GM18520 (cell line): ENCODE measurements around the gene ADGRG6.

Experiments used
- ATAC-seq: cut with Tn5 transposase; IDR thresholded peaks from one replicate; pipeline ENCODE4 v1.9.1; 2021; ENCODE audit not compliant: unreplicated experiment

Gene ADGRG6

GRCh38 chr6:142374091-142374770, 72.4 kb downstream of the ADGRG6 start:
- no peak for ATAC-seq

DNA sequence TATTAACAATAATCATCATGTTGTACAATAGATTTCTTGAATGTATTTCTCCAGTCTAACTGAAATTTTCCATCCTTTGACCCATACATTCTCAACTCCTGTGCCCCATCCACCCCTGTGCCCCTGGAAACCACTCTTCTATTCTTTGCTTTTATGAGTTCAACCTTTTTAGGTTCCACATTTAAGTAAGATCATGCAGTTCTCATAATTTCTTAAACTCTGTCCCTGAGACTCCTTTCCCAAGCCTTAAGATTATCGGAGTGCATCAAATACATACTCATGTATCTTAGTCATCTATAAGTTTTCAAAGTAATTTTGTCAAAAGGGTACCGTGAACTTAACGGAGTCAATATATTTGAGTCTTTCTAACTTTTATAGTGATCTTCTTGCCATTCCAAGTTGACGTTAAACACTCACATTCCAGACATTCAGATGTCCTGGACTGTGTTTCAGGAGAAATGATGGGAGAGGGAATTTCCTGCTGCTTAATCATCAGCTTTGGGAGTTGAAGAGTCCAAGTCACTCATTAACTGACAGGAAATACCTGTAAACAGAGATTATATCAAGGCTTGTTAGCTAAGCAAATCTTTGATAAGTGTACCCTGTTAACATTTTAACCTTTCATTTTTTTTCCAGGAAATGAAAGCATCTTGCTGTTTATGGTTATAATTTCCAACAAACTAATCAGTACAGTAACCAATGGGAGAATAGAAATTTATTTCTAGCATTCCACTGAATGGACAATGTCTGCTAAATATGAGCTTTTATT, 73.3 kb downstream of the ADGRG6 start:
- no peak for ATAC-seq

GRCh38 chr6:142376115-142376514, 74.3 kb downstream of the ADGRG6 start:
- no peak for ATAC-seq

DNA sequence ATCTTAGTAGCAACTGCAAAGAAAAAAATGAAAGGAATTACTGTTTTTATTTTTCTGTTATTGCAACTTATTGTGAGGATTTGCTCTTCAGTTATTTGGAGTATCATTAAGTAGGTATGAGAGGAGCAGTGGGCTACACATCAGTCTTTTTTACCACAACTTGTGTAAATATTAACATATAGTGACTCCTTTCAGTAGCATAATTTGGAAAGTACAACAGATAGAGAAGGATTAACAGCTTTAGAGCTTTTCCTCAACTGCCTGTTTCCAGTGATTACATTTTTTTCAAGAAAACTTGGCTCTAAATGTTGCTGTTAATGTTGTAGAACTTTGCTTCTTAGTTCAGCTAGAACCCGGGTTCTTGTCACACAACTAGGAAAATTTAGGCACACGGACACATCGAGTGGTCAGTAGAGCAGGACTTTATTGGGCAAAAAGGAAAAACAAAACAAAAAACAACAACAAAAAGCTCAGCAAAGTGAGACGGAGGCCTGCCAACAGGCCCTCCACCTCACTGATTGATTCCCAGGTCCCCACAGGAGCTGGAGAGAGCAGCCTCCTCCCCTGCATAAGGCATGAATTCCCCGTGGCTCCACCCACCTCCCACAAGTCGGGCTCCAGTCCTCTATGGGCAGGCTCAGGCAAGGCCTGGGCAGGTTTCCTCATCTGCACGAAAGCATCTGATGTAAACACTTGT, 75.1 kb downstream of the ADGRG6 start:
- ATAC-seq, result no peak

DNA sequence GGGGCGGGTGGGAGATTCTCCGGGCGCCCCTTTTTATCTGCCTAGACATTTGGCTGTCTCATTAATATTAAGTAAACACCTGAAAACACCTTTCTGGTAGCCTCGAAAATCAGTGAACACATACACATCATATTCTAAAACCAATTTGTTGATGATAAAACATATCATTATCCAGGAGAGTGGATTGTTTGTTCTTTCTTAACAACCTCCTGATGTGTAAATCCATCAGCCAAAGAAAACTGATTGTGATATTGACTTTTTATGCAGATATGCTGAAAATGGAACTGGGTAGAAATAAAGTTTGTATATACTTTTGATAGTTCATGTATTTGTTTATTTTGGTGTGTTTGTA, 75.7 kb downstream of the ADGRG6 start:
- no peak for ATAC-seq

- no peak for ATAC-seq
Observed at GRCh38 chr6:142378138-142378875, 76.5 kb downstream of the ADGRG6 start.

- ATAC-seq, result no peak
Observed at GRCh38 chr6:142380626-142381025, 78.8 kb downstream of the ADGRG6 start.

DNA sequence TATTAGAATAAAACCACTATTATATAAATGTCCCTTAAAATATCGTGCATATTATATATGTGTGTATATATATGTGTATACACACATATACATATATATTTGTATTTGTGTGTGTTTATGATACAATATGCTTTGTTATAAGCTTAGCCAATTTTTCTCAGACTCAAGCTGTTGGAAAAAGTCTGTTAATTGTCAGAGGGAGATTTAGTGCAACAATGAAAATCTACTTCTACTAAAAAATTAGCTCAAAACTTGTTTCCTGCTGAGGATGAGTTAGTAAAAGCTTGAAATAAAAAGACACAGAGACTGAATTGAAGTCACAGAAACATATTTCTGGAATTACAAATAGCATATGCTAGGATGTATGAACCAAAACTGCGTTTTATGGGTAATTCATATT, 79.4 kb downstream of the ADGRG6 start:
- no peak for ATAC-seq

- ATAC-seq, result no peak
Observed at GRCh38 chr6:142381845-142382378, 80.1 kb downstream of the ADGRG6 start.

- no peak for ATAC-seq
Observed at GRCh38 chr6:142384519-142385254, 82.9 kb downstream of the ADGRG6 start.

GRCh38 chr6:142385352-142385751, 83.5 kb downstream of the ADGRG6 start:
- no peak for ATAC-seq

DNA sequence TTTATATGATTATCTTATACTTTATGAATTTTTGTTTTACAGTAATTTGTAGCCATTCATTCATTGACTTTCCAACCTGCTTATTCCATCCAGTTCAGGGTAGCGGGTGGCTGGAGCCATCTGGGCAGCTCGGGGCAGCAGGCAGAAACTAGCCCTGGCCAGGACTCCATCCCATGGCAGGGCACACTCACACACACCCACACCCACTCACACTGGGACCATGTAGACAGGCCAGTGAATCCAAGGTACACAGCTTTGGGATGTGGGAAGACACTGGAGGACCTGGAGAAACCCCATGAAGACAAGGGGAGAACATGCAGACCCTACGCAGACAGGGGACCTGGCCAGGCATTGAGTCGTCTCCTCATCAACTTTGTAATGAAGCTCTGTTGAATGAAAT, 84.8 kb downstream of the ADGRG6 start:
- ATAC-seq, result no peak

GRCh38 chr6:142387997-142388815, 86.4 kb downstream of the ADGRG6 start:
- peak; percentile 50 for ATAC-seq

- no peak for ATAC-seq
Observed at GRCh38 chr6:142395266-142395665, 93.5 kb downstream of the ADGRG6 start.

GRCh38 chr6:142395768-142396231, 94.0 kb downstream of the ADGRG6 start:
- ATAC-seq, result peak; percentile 99

GRCh38 chr6:142398353-142398752, 96.5 kb downstream of the ADGRG6 start:
- ATAC-seq, result no peak

DNA sequence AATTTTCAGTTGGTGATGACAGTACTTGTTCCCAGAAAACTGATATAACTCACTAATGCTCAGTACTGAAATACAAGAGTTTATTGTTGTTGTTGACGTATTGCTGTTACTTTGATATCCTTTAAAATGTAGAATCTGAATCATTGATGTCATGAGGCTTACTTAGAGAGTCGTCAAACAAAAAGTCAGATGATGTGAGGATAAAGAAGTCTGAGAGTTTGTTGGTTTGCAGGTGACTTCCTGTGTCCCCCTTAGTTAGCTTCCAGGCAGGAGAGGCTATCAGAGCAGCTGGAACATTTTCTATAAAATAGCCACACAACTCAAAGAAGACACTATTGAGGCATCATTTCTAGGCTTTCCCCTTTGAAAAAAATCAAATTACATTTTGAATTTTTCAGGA, 97.9 kb downstream of the ADGRG6 start:
- ATAC-seq, result no peak

DNA sequence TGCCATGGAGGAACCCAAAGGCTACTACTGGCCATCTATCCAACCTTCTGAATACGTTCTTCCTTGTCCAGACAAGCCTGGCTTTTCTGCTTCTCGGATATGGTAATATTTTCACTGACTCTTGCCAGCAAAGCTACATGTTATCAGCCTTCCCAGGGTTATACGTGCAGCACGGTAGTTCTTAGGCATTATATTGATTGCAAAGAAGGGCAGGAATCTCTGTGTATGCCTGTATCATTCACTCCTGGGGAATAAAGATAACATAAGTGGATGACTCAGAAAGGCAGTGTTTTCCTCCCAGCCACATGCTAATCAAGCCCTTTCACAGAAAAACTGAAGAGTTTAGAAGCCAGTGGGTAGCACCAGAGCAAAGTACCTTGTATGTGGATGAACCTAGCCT, 98.7 kb downstream of the ADGRG6 start:
- ATAC-seq, result no peak

GRCh38 chr6:142401838-142402237, 100.0 kb downstream of the ADGRG6 start:
- no peak for ATAC-seq
